Activated CD8-positive, alpha-beta memory T cell treated with anti-CD3 and anti-CD28 coated beads, Interleukin-2, amount 50 U/mL, for 4 hours (primary cell): ENCODE data around the gene DMWD.

ENCODE experiments used
- DNase-seq: peaks from one replicate; pipeline ENCODE4 v3.0.0-alpha.2; 2020

The DMWD gene, protein sequence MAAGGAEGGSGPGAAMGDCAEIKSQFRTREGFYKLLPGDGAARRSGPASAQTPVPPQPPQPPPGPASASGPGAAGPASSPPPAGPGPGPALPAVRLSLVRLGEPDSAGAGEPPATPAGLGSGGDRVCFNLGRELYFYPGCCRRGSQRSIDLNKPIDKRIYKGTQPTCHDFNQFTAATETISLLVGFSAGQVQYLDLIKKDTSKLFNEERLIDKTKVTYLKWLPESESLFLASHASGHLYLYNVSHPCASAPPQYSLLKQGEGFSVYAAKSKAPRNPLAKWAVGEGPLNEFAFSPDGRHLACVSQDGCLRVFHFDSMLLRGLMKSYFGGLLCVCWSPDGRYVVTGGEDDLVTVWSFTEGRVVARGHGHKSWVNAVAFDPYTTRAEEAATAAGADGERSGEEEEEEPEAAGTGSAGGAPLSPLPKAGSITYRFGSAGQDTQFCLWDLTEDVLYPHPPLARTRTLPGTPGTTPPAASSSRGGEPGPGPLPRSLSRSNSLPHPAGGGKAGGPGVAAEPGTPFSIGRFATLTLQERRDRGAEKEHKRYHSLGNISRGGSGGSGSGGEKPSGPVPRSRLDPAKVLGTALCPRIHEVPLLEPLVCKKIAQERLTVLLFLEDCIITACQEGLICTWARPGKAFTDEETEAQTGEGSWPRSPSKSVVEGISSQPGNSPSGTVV

DNA sequence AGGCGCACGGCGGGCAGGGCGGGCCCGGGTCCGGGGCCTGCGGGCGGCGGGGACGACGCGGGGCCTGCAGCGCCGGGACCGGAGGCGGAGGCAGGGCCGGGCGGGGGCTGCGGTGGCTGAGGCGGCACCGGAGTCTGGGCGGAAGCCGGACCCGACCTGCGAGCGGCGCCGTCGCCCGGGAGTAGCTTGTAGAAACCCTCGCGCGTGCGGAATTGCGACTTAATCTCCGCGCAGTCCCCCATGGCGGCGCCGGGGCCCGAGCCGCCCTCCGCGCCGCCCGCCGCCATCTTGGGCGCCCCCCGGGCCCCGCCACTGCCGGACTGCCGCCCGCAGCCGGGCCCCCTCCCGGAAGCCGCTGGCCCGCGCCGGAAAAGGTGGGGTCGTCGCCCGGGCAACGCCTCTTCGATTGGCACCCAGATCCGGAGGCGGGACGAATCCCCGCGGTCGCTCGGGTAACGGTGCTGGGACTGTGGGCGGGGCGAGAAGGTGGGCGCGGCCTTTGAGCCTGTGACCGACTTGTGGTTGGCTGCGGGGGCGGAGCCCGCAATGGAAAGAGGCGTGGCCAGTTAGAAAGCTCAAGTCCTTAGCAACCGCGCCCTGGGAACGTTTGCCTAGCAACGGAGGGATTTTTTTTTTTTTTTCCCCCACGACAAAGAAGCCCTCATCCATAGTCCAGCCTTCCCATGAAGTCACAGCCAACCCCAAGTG is at the start of gene DMWD:
Gene DMWD, minus strand, starts transcription at position 376 of the 708 bp plus-strand sequence. Its CDS starts 89 bp downstream, at position 287.
- DNase-seq: peak; percentile 100

DNA sequence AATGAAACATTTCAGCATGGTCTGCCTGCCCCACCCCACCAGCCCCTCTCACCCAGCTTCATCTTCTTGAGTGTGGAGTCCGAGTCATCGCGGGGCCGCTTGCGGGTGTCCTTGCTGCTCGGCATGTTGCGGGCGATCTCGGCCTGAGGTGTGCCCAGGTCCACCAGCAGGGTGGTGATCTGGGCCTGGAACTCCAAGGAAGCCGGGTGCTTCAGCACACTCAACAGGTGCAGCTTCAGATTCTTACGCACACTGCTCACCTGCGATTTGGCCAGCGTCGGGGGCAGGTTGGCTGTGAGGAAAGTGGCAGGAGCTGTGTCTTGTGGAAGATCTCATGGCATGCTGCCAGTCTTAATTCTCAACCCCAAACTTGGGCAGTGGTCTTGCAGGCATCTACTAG is 49.6 kb upstream of the DMWD start:
- no peak for DNase-seq

DNA sequence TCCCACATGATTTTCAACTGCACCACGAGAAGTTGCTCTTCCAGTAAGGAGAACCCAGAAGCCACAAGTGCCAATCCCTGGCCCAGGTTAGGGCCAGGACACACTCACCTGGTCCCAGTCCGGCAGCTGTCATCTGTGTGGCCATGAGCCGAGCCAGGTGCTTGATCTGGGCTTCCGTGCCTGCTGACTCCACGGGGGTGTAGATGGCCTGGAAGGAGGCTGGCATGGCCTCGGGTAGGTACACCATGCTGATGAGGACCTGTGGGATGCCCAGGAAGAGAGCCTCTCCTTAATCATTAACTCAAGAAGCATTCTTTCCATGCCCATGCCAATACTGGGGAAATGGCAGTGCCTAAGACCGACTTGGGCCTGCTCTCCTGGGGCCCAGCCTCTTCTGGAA is 42.3 kb upstream of the DMWD start:
- DNase-seq: no peak

DNA sequence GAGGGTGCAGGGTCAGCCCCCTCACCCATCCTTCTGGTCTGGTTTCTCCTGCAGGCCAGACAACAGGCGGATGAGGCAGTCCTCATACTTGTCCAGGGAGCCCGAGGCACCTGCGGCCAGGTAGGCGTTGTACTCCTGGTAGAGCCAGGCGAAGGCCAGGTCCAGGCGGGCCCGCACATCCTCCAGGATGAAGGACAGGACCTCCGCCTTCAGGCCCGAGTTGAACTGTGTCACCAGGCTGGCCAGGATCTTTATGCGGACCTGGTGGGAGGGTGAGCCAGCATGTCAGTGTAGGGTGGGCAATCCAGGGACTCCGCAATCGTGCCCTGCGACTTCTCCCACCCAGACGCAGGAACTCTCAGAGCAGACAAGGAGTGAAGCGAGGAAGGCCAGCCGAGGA is 36.3 kb upstream of the DMWD start:
- no peak for DNase-seq

DNA sequence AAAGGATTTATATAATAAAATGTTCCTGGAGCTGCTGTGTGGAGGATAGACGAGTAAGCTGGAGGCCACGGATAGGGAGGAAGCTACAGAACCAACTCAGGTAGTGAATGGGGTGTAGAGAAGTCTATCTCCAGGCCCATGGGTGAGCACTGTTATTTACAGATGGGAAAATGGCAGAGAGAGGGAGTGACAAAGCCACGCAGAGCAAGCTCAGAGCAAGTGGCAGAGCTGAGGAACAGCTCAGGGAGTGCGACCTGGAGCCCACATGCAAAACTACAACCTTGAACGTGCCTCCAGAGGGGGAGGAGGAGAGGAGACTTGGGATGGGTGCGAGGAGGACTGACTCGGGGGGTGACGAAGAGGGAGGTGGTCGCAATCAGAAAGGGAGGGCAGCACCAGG is 35.9 kb upstream of the DMWD start:
- DNase-seq: no peak

DNA sequence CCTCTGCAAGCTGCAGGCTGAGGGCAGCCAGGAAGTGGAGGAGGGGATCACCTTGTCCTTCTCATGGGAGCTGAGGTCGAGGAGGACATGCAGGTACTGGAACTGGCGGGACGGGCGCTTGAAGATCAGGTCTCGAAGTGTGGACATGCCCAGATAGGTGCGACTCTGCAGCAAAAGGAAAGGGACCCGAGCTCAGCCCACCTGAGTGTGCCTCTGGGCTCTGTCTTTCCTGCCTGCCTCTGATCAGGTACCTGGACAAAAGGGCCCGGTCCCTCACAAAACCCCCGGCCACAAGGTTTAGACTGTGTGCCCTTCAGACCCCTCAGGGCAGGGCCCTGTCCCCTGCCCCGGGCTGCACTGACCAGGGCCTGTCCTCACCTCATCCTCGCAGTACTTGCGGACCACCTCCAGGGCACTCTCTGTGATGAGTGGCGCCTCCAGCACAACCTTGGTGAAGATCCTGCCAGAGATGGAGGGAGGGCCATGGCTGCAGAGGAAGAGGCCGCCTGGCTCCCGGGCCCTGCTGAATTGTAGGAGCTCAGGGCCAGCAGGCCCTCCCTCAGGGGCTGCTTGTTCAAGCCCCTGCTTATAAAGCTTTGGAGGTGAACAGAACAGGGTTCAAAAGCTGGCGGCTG is 34.9 kb upstream of the DMWD start:
- no peak for DNase-seq

DNA sequence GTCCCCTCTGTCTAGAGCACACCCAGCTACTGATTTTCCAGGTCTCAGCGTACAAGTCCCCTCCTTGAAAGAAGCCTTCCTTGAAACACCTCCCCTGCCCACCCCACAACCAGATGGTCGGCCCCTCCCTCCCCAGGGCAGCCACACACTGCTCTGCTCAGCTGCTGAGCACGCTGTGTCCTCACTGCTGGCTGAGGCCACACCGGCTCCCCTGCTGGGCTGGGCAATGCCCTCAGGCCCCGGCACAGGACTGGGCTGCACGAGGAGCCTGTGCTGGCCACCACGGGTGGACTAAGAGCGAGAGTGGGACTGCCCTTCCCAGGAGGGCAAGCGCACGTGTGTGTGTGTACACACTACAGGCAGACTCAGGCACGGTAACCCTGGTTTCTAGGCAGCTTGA is 34.3 kb upstream of the DMWD start:
- no peak for DNase-seq

DNA sequence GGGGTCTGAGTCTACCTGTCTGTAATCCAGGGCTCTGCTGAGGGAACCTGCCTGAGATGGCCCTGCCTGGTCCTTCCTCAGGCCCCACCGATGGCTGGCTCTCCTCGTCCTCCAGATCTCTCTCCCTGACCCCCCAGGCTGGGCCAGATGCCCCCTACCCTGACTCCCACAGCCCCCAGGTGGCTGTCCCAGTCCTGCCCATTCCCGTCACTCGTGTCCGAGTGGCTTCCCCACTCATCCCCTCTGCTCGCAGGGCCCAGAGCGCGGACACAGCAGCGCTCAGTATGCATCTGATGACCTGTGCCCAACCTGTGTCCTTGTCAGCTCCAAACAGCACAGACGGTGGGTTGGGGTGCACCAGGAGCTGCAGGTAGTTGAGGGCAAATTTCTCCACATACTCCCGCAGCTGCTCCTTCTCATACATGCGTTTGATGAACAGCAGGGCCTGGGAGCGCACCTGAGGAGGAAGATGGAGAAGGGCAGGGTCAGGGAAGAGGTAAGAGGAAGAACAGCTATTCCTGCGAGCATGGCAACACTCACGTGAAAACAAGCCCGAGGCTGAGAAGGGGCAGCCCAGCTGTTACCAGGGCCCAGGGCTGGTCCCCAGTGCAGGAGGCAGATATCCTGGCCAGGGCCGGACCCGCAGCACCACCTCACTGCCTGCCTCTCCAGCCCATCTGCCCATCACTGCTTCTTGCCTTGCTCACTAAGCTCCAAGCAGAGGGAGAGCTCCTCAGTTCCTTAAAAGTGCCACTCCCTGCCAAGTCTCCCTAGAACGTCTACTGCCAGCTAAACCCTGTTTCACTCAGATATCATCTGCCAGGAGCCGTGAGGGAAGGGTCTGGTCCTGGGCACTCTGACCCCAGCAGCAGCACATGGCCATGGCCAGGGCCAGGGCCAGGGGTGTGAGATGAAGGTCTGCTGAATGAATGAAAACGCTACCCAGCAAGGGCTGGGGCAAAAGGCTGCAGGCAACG is 33.6 kb upstream of the DMWD start:
- no peak for DNase-seq

DNA sequence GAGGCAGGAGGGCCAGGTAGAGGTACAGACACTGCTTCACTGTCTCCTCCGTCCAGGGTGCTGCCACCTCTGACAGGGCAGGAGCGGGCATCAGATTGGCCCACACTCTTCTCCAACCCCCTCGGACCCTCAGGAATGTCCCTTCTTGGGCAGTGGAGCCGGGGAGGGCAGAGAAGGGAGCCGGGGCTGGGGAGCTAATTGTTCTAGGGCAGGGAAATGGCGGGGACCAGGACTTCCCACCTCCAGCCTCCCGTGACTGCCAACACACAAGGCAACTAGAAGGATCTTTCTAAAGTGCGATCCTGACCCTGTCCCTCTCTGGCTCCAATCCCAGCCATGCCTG is 32.6 kb upstream of the DMWD start:
- DNase-seq: no peak

DNA sequence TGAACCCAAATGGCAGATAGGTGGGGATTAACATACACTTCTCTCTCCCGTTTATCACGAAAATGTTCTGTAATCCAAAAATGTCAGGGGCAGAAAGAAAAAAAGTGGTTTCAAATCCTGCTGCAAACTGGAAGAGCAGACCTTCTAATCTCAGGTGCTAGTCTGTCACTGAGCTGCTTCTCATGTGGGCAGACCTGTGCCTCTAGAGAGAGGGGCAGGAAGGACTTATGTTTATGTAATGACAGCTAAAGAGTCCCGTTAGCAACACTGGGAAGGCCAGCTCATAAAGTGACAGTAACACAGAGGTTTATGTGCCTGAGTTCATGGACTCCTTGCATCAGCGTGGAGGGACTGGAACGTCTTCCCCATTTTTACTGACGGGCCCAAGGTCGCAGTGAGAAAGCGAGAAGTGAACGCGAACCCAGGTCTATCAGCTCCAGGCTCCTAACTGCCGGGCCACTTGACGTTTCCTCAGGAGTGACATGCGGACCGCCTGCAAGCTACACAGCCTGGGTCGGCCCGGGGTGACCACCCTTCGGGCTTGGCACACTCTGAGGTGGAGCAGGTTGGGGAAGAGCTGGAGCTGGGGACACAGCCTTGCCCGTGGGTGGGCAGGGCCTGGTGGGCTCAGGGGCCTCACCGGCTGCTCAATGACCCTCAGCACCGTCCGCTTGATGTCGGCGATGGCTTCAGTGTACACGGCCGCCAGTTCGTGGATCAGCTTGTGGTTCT is 32.1 kb upstream of the DMWD start:
- DNase-seq: no peak

DNA sequence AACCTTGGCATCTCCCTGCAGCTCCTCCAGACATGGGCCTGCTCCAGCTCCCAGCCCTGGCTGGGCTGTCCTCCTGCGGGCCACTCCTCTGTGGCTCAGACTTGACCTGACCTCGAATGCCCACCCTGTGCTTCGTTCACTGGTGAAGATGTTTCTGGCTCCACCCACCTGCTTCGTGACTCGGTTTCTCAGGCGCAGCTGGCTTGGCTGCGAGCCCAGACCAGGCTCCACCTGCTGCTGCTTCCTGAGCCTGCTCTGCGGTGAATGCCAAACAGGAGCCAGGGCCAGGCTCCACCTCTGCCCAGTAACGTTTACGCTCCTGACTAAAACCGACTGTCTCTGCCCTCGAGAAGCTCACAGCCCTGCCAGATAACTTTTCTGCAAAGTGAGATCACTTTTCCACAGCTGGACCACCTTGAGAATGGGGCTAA is 31.4 kb upstream of the DMWD start:
- DNase-seq: no peak

DNA sequence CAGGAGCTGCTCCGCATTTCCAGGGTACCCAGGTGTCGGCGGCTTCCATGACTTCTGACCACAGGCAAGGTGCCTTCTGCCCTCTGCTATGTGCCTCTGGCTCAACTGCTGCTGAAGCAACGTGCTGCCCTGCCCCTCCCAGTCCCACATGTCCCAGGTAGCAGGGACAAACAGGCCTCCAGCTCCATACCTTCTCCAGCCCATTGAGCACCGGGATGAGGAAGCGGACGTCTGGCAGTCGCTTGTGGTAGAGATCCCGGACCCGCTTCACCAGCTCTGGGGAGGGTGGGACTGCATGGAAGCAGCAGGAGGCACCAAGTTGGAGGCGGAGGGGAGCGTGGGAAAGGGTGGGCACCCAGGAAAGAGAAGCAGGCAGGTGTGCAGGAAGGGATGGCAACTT is 30.5 kb upstream of the DMWD start:
- no peak for DNase-seq

DNA sequence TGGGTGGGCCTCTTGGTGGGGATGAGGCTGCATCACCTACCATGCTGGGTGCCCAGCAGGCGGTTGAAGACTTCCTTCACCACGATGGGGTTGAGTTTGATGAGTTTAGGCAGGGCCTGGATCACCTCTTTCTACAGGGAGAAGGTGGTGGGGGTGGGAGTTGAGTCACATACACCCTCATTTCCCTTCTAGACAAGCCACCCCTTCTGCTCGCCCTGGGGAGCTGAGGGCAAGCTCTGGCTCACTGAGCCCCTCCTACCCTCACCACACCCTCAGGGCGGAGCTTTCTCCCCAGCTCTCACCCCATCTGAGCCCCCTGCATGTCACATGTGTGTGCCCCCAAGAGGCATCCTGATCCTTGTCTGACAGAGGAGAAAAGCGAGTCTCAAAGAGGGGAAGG is 30.1 kb upstream of the DMWD start:
- no peak for DNase-seq

DNA sequence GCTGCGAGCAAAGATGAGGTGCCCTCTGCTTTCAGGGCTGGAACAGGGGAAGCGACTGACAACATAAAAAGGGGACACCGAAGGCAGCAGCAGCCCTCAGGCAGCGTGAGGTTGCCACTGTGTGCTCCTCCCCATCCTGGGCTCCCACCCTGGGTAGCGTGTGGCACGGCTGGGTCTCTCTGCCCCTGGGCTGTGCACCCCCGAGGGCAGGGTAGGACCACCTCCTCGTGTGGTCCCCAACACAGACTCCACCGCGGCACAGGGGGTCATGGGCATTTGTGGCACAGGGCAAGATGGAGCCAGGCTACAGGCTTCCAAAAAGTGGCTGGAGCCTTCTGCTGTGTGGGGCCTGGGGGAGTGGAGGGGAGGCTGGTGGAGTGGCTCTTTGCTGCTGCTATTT is 28.9 kb upstream of the DMWD start:
- DNase-seq: no peak

DNA sequence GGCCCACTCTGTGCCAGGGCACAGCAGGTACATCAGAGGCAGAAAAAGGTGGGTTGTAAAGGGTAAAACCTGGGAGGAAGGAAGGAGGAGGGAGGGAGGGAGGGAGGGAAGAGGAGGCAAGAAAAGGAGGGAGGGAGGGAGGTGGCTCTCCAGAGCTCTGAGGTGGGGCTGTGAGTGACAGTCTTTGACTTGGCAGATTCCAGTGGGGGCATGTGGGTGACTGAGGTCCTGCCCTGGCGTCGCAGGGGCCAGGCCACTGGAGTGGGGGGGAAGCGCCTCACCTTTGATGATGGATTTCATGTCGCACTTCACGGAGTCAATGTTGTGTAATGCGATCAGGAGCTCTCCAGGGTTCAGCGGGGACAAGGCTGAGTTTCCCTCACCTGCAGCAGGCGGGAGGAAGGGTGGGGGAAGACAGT is 28.5 kb upstream of the DMWD start:
- no peak for DNase-seq

DNA sequence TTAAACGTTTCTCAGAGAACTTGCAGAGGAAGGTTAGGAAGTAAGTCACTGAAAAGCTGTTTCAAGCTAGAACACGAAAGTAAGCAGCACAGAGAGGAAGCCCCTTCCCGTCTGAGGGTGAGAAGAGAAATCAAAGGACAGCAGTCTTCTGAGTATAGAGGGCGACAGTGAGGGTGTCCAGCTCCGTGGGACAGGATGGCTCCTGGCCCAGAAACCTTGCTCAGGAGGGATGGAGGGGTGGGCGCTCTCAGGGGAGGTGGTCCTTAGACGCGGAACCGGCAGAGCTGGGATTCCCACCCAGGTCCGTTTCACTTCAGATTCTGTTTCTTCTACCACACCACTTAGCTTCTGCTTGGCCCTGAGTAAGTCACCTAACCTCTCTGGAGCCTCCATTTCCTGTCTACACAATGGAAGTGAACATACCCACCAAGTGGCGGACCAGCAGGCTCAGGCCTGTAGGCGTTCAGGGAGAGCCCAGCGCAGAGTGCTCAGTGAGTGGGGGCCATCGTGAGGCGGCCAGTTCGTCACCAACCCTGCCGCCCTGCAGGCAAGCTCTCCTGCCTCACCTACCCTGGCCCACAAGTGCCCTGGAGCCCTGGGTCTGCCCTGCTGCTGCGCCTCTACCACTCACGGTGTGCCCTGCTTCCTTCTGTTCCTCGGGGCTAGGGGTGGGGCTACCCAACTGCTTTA is 27.9 kb upstream of the DMWD start:
- DNase-seq: no peak

DNA sequence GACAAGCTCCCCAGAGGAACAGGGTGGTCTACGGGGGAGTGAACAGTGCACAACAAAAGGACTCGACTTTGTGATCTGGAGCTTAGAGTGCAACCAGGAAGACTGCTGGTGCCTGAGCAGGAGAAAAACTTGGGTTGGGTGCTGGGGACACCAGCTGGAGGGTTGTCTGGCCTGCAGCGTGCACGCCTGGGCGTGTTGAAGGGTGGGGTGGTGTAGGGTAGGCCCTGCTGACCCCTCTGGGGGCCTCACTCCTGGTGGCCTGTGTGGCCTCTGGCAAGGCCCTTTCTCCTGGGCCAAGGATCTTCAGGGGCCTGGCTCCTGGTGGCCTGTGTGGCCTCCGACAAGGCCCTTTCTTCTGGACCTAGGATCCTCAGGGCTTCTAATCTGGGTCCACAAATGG is 27.1 kb upstream of the DMWD start:
- no peak for DNase-seq

DNA sequence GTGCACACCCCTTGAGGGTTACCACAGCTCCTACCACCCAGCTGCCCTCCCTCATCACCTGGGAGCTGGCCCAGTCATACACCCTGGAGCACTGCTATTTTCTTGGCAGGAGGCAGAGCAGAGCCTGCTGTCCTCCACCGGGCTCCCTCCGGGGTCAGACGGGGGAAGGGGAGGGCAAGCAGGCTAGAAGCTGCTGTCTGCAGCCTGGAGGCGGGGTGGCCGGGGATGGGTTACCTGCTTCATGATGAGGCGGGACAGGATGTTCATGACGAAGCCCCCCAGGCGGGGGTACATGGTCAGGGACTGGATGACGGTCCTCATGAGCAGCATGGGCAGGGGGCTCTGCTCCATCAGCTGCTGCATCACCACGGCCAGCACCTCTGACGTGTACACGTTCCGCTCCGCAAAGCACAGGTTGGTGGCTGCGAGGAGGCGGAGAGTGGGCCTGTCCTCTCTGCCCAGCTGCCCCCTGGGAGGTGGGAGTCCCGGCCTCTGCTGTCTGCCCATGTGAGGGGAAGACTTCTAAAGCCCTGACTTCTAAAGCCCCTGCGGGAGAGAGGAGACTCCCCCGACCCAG is 25.2 kb upstream of the DMWD start:
- DNase-seq: no peak

DNA sequence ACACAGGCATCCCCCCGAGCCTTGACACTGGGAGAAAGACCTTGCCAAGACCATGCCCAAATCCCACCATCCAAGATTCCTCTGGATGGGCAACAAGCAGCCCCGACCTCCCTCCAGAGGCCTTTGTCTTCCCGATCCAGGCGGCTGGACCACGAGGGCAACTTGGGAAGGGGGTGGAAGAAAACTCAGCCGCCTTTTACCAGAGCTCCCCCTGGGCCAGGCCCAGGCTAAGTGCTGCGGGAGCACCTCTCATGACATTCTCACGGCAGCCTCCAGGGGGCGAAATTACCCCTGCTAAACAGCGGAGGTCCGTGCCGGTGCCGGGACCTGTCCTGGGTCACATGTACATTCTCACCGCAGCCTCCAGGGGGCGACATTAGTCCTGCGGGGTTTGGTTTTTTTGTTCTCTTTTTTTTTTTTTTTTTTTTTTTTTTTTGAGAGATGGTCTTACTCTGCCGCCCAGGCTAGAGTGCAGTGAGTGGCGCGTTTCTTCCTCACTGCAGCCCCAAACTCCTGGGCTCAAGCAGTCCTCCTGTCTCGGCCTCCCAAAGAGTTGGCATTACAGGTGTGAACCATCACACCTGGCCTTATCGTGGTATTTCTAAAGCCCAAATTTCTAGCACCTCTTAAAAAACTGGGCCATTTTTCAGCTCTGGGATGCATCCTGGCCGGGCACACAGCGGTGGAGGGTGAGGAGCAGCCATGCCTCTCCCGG is 24.5 kb upstream of the DMWD start:
- peak; percentile 98 for DNase-seq
